ENCODE data around the gene DNHD1. TPM values are rescaled to one million over a fixed set of nuclear protein-coding genes. Genes with fewer than 3 reads are reported as not detected.

DNHD1 gene
- total and polyA plus RNA-seq, 2 donors: 3.4 to 21.6 TPM

DNA sequence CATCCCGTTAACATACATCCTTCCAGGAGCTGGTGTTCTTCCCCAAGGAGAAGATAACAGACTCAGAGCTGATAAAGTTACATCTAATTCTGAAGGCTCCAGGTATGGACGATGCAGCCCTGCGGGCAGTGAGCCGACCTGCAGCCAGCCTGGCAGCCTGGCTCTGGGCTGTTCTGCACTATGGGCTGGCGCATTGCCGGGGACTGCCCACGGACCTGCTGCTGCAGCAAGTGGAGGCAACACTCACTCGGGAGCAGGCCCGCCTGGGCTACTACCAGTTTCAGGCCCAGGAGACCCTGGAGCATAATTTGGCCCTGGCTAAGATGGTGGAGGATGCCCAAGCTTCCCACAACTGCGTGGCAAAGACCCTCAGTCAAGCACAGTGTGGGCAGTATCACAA lies 66.6 kb downstream of the DNHD1 start:
- 92% methylated on average over 10 of the region's 10 CpGs for WGBS
- Histone ChIP-seq H3K27me3 (ENCODE audit: control insufficient read depth in 2 of 2, insufficient read depth in 1 of 2, low read length in 1 of 2) (no peaks in the 10 kb centered on the region), H3K36me3 (ENCODE audit: control insufficient read depth in 2 of 2, insufficient read depth in 2 of 2, low read length in 1 of 2) (no peaks in the 10 kb centered on the region), H3K4me1 (ENCODE audit: control insufficient read depth in 2 of 2, insufficient read depth in 2 of 2, low read length in 2 of 2) (peaks cover 0 to 3% of the 10 kb centered on the region in 2 donors), H3K9me3 (ENCODE audit: control insufficient read depth in 2 of 2, insufficient read depth in 1 of 2, low read length in 1 of 2) (no peaks in the 10 kb centered on the region), H3K4me3 (ENCODE audit: low read length in 2 of 2) (no peak overlapping the region), H3K27ac (ENCODE audit: low read depth in 1 of 2, low read length in 1 of 2) (no peak overlapping the region)
- no peak for DNase-seq (ENCODE audit: low read depth in 6 of 9, low spot score in 9 of 9)

DNA sequence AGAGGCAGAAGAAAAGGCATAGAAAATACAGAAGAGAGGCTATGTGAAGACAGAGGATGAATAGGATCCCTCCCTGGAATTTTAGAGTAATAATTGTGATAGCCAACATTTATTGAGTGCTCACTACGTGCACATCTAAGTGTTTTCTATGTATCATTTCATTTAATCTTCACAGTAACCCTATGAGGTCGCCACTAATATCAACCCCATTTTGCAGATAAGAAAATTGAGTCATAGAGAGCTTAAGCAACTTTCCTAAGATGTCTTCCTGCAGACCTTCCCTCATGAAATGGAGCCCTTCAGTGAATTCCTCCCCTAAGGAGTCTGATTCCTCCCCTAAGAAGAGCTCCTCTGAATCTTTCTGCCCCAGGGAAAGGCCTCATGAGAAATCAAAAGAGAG lies 68.2 kb downstream of the DNHD1 start:
- Histone ChIP-seq H3K4me3 (ENCODE audit: low read length in 2 of 2) (no peak overlapping the region), H3K27ac (ENCODE audit: low read depth in 1 of 2, low read length in 1 of 2) (no peak overlapping the region), H3K9me3 (ENCODE audit: control insufficient read depth in 2 of 2, insufficient read depth in 1 of 2, low read length in 1 of 2) (no peaks in the 10 kb centered on the region), H3K36me3 (ENCODE audit: control insufficient read depth in 2 of 2, insufficient read depth in 2 of 2, low read length in 1 of 2) (no peaks in the 10 kb centered on the region), H3K4me1 (ENCODE audit: control insufficient read depth in 2 of 2, insufficient read depth in 2 of 2, low read length in 2 of 2) (peaks cover 0 to 3% of the 10 kb centered on the region in 2 donors), H3K27me3 (ENCODE audit: control insufficient read depth in 2 of 2, insufficient read depth in 1 of 2, low read length in 1 of 2) (no peaks in the 10 kb centered on the region)
- WGBS: 97% methylated on average over 2 of the region's 2 CpGs
- DNase-seq (ENCODE audit: low read depth in 6 of 9, low spot score in 9 of 9): no peak

DNA sequence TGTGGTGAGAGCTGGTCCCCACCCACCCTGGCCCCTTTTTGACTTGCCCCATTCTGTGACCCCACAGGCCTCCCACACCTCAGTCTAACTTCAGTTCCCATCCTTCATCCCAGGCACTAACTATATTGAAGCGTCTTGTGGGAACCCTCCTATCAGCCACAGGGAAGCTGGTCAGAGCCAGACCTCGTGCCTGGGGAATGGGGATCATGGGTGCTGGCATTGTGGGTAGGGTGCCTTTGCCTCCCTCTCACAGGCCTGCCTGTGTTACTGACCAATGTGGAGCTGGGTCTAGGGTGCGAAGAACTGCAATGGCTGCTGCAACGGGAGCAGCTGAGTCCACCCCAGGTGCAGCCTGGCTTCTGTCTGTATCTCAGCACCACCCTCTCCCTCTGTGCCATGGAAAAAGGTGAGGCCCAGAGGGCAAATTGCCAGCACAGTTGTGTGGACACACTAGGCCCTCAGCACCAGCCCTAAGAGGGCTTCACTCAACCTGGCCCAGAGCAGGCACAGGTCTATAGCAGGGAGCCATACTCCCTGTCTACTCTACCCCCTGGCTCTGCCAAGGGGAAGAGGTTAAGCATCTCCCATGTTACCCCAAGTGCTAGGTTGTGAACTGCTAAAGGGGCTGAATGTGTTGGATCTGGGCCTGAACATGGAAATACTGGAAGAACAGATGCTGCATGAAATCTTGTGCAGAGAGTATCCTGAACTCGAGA lies 69.1 kb downstream of the DNHD1 start:
- H3K4me3 ChIP-seq (ENCODE audit: low read length in 2 of 2): no peak overlapping the region
- 98% methylated on average over 5 of the region's 5 CpGs for WGBS
- peaks cover 0 to 3% of the 10 kb centered on the region in 2 donors for H3K4me1 ChIP-seq (ENCODE audit: control insufficient read depth in 2 of 2, insufficient read depth in 2 of 2, low read length in 2 of 2)
- H3K36me3 ChIP-seq (ENCODE audit: control insufficient read depth in 2 of 2, insufficient read depth in 2 of 2, low read length in 1 of 2): peaks cover 0 to 3% of the 10 kb centered on the region in 2 donors
- DNase-seq (ENCODE audit: low read depth in 6 of 9, low spot score in 9 of 9): no peak
- peaks cover 0 to 2% of the 10 kb centered on the region in 2 donors for H3K9me3 ChIP-seq (ENCODE audit: control insufficient read depth in 2 of 2, insufficient read depth in 1 of 2, low read length in 1 of 2)
- no peak overlapping the region for H3K27ac ChIP-seq (ENCODE audit: low read depth in 1 of 2, low read length in 1 of 2)
- H3K27me3 ChIP-seq (ENCODE audit: control insufficient read depth in 2 of 2, insufficient read depth in 1 of 2, low read length in 1 of 2): no peaks in the 10 kb centered on the region

DNA sequence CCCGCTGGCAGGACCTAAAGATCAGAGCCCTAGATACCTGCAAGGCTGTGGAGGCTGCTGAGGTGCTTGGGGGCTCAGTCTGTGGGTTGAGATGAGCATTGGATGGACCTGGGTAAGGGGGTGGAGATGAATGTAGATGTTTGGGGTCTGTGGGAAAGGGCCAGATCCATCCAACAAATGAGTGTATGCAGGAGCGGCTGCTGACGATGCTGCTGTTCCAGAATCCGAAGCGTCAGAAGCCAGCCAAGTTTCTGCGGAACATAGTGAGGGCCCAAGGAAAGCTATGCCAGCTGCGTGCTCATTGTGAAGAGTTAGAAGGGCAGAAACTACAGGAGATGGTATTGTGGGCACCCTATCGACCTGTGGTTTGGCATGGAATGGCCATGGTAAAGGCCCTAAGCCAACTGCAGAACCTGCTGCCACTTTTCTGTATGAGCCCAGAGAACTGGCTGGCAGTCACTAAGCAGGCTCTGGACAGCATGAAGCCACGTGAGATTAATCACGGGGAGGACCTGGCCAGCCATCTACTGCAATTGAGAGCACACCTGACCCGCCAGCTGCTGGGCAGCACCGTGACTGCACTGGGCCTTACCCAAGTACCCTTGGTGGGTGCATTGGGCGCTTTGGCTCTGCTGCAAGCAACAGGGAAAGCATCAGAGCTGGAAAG lies 69.8 kb downstream of the DNHD1 start:
- WGBS: 94% methylated on average over 13 of the region's 13 CpGs
- no peak for DNase-seq (ENCODE audit: low read depth in 6 of 9, low spot score in 9 of 9)

DNA sequence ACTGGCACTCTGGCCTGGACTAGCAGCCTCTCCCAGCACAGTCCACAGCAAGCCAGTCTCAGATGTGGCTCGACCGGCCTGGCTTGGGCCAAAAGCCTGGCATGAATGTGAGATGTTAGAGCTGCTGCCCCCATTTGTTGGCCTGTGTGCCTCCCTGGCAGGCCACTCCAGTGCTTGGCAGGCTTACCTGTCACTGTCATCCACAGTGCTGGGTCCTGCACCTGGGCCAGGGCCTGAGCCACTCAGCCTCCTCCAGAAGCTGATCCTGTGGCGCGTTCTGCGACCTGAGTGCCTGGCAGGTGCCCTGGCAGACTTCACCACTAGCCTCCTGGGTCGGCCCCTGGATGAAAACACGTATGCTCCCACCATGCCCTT lies 70.3 kb downstream of the DNHD1 start:
- H3K9me3 ChIP-seq (ENCODE audit: control insufficient read depth in 2 of 2, insufficient read depth in 1 of 2, low read length in 1 of 2): peaks cover 0 to 8% of the 10 kb centered on the region in 2 donors
- DNase-seq (ENCODE audit: low read depth in 6 of 9, low spot score in 9 of 9): no peak
- WGBS: over 99% methylated on average over 7 of the region's 7 CpGs
- H3K27me3 ChIP-seq (ENCODE audit: control insufficient read depth in 2 of 2, insufficient read depth in 1 of 2, low read length in 1 of 2): no peaks in the 10 kb centered on the region
- H3K27ac ChIP-seq (ENCODE audit: low read depth in 1 of 2, low read length in 1 of 2): no peak overlapping the region
- peaks cover 0 to 5% of the 10 kb centered on the region in 2 donors for H3K36me3 ChIP-seq (ENCODE audit: control insufficient read depth in 2 of 2, insufficient read depth in 2 of 2, low read length in 1 of 2)
- H3K4me3 ChIP-seq (ENCODE audit: low read length in 2 of 2): no peak overlapping the region
- H3K4me1 ChIP-seq (ENCODE audit: control insufficient read depth in 2 of 2, insufficient read depth in 2 of 2, low read length in 2 of 2): peaks cover 0 to 3% of the 10 kb centered on the region in 2 donors

More for the DNA sequence above, 69.8 kb downstream of the DNHD1 start:
- peaks cover 0 to 8% of the 10 kb centered on the region in 2 donors for H3K9me3 ChIP-seq (ENCODE audit: control insufficient read depth in 2 of 2, insufficient read depth in 1 of 2, low read length in 1 of 2)
- H3K36me3 ChIP-seq (ENCODE audit: control insufficient read depth in 2 of 2, insufficient read depth in 2 of 2, low read length in 1 of 2): peaks cover 0 to 5% of the 10 kb centered on the region in 2 donors
- no peak overlapping the region for H3K4me3 ChIP-seq (ENCODE audit: low read length in 2 of 2)
- H3K27ac ChIP-seq (ENCODE audit: low read depth in 1 of 2, low read length in 1 of 2): no peak overlapping the region
- no peaks in the 10 kb centered on the region for H3K27me3 ChIP-seq (ENCODE audit: control insufficient read depth in 2 of 2, insufficient read depth in 1 of 2, low read length in 1 of 2)
- peaks cover 0 to 3% of the 10 kb centered on the region in 2 donors for H3K4me1 ChIP-seq (ENCODE audit: control insufficient read depth in 2 of 2, insufficient read depth in 2 of 2, low read length in 2 of 2)

DNA sequence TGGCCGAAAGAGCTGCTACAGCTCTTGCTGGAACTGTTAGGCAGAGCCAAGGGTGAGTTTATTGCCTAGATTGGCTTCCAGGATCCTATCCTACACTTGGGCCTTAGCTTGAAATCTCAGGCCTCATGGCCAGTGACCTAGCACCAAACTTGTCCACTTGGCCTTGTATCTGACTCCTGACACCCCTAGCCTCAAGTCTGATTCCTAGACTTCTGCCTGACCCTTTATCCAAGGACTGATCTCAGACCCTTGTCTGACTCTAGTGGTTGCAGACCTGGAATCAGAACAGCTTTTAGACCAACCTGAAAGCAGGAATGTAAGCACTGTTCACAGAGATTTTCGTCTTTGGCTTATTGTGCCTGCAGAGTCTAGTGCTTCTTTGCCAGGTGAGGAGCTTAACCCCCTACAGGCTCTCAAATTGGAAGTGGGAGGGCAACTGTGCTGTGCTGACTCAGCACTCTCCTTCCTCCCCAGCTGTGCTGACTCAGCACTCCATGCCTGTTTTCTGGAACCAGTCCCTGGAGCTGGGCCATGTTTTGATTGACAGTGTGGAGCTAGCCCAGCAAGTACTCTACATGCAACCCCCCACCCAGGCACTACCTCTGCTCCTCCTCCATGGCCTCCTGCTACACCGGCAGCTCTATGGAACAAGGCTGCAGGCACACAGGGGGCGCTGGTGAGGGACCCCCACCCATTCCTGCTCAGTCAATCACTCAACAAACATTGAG lies 71.3 kb downstream of the DNHD1 start:
- H3K27ac ChIP-seq (ENCODE audit: low read depth in 1 of 2, low read length in 1 of 2): no peak overlapping the region
- H3K4me3 ChIP-seq (ENCODE audit: low read length in 2 of 2): no peak overlapping the region
- peaks cover 0 to 3% of the 10 kb centered on the region in 2 donors for H3K4me1 ChIP-seq (ENCODE audit: control insufficient read depth in 2 of 2, insufficient read depth in 2 of 2, low read length in 2 of 2)
- DNase-seq (ENCODE audit: low read depth in 6 of 9, low spot score in 9 of 9): peak in 5 of 9 donors; percentile 3 to 29 (median 6)
- peaks cover 0 to 5% of the 10 kb centered on the region in 2 donors for H3K36me3 ChIP-seq (ENCODE audit: control insufficient read depth in 2 of 2, insufficient read depth in 2 of 2, low read length in 1 of 2)
- peaks cover 0 to 8% of the 10 kb centered on the region in 2 donors for H3K9me3 ChIP-seq (ENCODE audit: control insufficient read depth in 2 of 2, insufficient read depth in 1 of 2, low read length in 1 of 2)
- 92% methylated on average over 4 of the region's 4 CpGs for WGBS
- no peaks in the 10 kb centered on the region for H3K27me3 ChIP-seq (ENCODE audit: control insufficient read depth in 2 of 2, insufficient read depth in 1 of 2, low read length in 1 of 2)

DNA sequence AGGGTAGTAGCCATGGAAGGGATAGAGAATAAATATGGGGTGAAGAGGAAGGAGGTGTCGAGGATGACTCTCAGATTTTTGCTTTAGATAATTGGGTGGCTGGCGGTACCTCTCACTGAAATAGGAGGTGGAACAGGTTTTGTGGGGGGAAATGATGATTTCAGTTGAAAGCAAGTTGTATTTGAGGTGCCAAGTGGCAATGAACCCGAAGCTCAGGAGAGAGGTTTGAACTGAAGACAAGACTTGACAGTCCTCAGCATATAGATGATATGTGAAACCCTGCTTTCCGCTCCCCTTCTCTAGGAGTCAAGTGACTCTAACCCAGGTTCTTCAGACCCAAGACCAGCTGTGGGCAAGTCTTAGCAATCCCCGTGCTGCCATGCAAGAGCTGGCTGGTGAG lies 72.6 kb downstream of the DNHD1 start:
- WGBS: 87% methylated on average over 5 of the region's 5 CpGs
- no peaks in the 10 kb centered on the region for H3K27me3 ChIP-seq (ENCODE audit: control insufficient read depth in 2 of 2, insufficient read depth in 1 of 2, low read length in 1 of 2)

DNA sequence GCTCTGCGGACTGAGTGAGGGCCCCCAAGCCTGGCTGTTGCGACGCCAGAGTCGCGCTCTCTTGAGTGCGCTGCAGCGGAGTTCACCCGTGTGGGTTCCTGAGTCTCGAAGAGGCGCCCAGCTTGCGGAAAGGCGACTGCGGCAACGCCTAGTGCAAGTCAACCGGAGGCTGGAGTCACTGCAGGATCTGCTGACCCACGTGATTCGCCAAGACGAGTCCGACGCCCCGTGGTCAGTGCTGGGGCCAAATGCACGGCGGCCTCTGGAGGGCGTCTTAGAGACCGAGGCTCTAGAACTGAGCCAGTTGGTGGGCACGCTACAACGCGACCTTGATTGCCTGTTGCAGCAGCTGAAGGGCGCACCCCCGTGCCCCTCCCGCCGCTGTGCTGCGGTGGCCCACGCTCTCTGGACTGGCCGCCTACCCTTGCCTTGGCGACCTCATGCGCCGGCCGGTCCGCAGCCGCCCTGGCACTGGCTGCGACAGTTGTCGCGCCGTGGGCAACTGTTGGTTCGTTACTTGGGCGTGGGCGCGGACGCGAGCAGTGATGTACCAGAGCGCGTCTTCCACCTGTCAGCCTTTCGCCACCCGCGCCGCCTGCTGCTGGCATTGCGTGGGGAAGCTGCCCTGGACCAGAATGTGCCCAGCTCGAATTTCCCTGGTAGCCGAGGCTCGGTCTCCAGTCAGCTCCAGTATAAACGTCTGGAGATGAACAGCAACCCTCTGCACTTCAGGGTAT lies 73.8 kb downstream of the DNHD1 start:
- no peak overlapping the region for H3K4me3 ChIP-seq (ENCODE audit: low read length in 2 of 2)
- no peaks in the 10 kb centered on the region for H3K27me3 ChIP-seq (ENCODE audit: control insufficient read depth in 2 of 2, insufficient read depth in 1 of 2, low read length in 1 of 2)
- peaks cover 0 to 3% of the 10 kb centered on the region in 2 donors for H3K4me1 ChIP-seq (ENCODE audit: control insufficient read depth in 2 of 2, insufficient read depth in 2 of 2, low read length in 2 of 2)
- no peak for DNase-seq (ENCODE audit: low read depth in 6 of 9, low spot score in 9 of 9)
- H3K9me3 ChIP-seq (ENCODE audit: control insufficient read depth in 2 of 2, insufficient read depth in 1 of 2, low read length in 1 of 2): peaks cover 0 to 8% of the 10 kb centered on the region in 2 donors
- 97% methylated on average over 62 of the region's 62 CpGs for WGBS
- no peak overlapping the region for H3K27ac ChIP-seq (ENCODE audit: low read depth in 1 of 2, low read length in 1 of 2)
- H3K36me3 ChIP-seq (ENCODE audit: control insufficient read depth in 2 of 2, insufficient read depth in 2 of 2, low read length in 1 of 2): peaks cover 0 to 5% of the 10 kb centered on the region in 2 donors

More for the DNA sequence above, 72.6 kb downstream of the DNHD1 start:
- no peak for DNase-seq (ENCODE audit: low read depth in 6 of 9, low spot score in 9 of 9)
- peaks cover 0 to 5% of the 10 kb centered on the region in 2 donors for H3K36me3 ChIP-seq (ENCODE audit: control insufficient read depth in 2 of 2, insufficient read depth in 2 of 2, low read length in 1 of 2)
- H3K4me3 ChIP-seq (ENCODE audit: low read length in 2 of 2): no peak overlapping the region
- H3K9me3 ChIP-seq (ENCODE audit: control insufficient read depth in 2 of 2, insufficient read depth in 1 of 2, low read length in 1 of 2): peaks cover 0 to 8% of the 10 kb centered on the region in 2 donors
- peaks cover 0 to 3% of the 10 kb centered on the region in 2 donors for H3K4me1 ChIP-seq (ENCODE audit: control insufficient read depth in 2 of 2, insufficient read depth in 2 of 2, low read length in 2 of 2)
- no peak overlapping the region for H3K27ac ChIP-seq (ENCODE audit: low read depth in 1 of 2, low read length in 1 of 2)

Data from thymus (tissue), 11 donors.